Measurements from ENCODE around the gene BATF. TPM values are rescaled to one million over a fixed set of nuclear protein-coding genes. Genes with fewer than 3 reads are reported as not detected.

BATF gene
- total and polyA plus RNA-seq, 2 of the 8 experiments (the other 6 are each of a cell fraction or from before 2014, with no cell fraction given), result not detected

GRCh38 chr14:75539561-75540478 is 17.6 kb downstream of the BATF start:
- no peak overlapping the region; the same call in 1 of the 2 replicates for H3K27ac ChIP-seq (ENCODE audit: low read depth, low read length)
- no peak overlapping the region for H2BK20ac ChIP-seq (ENCODE audit: low read length)
- no peak overlapping the region for H3K18ac ChIP-seq (ENCODE audit: extremely low read depth, low read length)
- H3K4ac ChIP-seq (replicated peaks; ENCODE audit: insufficient read length, low read depth, low read length), result no peak overlapping the region
- no peak overlapping the region for H4K5ac ChIP-seq (ENCODE audit: insufficient read length, low read depth, low read length)
- H3K56ac ChIP-seq (replicated peaks; ENCODE audit: insufficient read length, low read depth, low read length), result no peak overlapping the region
- ChIA-PET POLR2A (ENCODE audit: partially characterized antibody) (interaction anchor here (0.6 to 1.2 kb wide), 2 partner anchors 11 to 66 kb away, joined by 3 read pairs; no protein-coding TSS in a partner anchor), CTCF (ENCODE audit: partially characterized antibody) (interaction anchor here (0.5 to 1.5 kb wide), 6 partner anchors 8 to 582 kb away, joined by 3 to 8 read pairs (median 4); no protein-coding TSS in a partner anchor)
- H2BK120ac ChIP-seq (replicated peaks; ENCODE audit: low read depth, low read length), result no peak overlapping the region
- no peak overlapping the region for H3K4me3 ChIP-seq (ENCODE audit: extremely low read depth in 1 of 4, insufficient read depth in 2 of 4, low read depth in 3 of 4, low read length in 4 of 4)
- H3K23me2 ChIP-seq (ENCODE audit: low read depth, low read length), result no peaks in the 10 kb centered on the region
- no peak overlapping the region for H2BK12ac ChIP-seq (ENCODE audit: low read depth, low read length)
- FAIRE-seq (no peak), DNase-seq (ENCODE audit: low read depth in 1 of 2, low spot score in 2 of 2) (no peak)
- no peak overlapping the region for H4K8ac ChIP-seq (ENCODE audit: extremely low read depth, insufficient read depth, low read length)
- WGBS, 2 experiments (ENCODE audit: extremely low coverage in 1 of 2, insufficient coverage in 1 of 2, insufficient read length in 1 of 2, insufficient replicate concordance in 2 of 2, low coverage in 1 of 2, low lambda C conversion rate in 2 of 2, missing lambda C conversion rate in 1 of 2), result 73% methylated on average over 17 of the region's 17 CpGs; no CpG with 5 or more reads in 1 of the 2 experiments
- TF ChIP-seq EP300 (IDR thresholded peaks at IDR 0.05; ENCODE audit: borderline replicate concordance in 1 of 2, low read depth in 2 of 2, low read length in 2 of 2) (peak in 1 of 2 experiments; percentile 8; a peak in 1 of 3 replicates), POLR2AphosphoS5 (IDR thresholded peaks at IDR 0.05; ENCODE audit: low read depth, low read length) (no peak), TBP (IDR thresholded peaks at IDR 0.05; ENCODE audit: low read depth, low read length) (no peak)
- TF ChIP-seq, protein P1, sequence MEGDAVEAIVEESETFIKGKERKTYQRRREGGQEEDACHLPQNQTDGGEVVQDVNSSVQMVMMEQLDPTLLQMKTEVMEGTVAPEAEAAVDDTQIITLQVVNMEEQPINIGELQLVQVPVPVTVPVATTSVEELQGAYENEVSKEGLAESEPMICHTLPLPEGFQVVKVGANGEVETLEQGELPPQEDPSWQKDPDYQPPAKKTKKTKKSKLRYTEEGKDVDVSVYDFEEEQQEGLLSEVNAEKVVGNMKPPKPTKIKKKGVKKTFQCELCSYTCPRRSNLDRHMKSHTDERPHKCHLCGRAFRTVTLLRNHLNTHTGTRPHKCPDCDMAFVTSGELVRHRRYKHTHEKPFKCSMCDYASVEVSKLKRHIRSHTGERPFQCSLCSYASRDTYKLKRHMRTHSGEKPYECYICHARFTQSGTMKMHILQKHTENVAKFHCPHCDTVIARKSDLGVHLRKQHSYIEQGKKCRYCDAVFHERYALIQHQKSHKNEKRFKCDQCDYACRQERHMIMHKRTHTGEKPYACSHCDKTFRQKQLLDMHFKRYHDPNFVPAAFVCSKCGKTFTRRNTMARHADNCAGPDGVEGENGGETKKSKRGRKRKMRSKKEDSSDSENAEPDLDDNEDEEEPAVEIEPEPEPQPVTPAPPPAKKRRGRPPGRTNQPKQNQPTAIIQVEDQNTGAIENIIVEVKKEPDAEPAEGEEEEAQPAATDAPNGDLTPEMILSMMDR (IDR thresholded peaks at IDR 0.05; ENCODE audit: control extremely low read depth in 1 of 3, insufficient read depth in 1 of 3, low read depth in 1 of 3, low read length in 3 of 3), result no peak
- no peaks in the 10 kb centered on the region for H4K20me1 ChIP-seq (replicated peaks in 1 of 2; ENCODE audit: control insufficient read depth in 1 of 2, insufficient read depth in 2 of 2, low read length in 2 of 2)
- H3K27me3 ChIP-seq (replicated peaks in 1 of 4; ENCODE audit: control insufficient read depth in 3 of 4, extremely low read depth in 1 of 4, insufficient read depth in 3 of 4, low read length in 3 of 4), result no peaks in the 10 kb centered on the region
- no peaks in the 10 kb centered on the region for H3K79me2 ChIP-seq (ENCODE audit: control insufficient read depth in 1 of 2, insufficient read depth in 2 of 2, low read length in 2 of 2)
- no peak overlapping the region for H3K14ac ChIP-seq (ENCODE audit: insufficient read length)
- no peak overlapping the region for H2BK5ac ChIP-seq (ENCODE audit: low read depth, low read length)
- H3K9me3 ChIP-seq (ENCODE audit: insufficient read depth in 2 of 2, low read depth in 1 of 2, low read length in 1 of 2), result no peaks in the 10 kb centered on the region
- no peaks in the 10 kb centered on the region for H3K36me3 ChIP-seq (ENCODE audit: control insufficient read depth in 2 of 4, insufficient read depth in 4 of 4, low read length in 3 of 4)
- H2AFZ ChIP-seq (ENCODE audit: low read length), result 0 out of 2 replicates have a peak overlapping the region, but pooled peaks have one; percentile 29
- H3K23ac ChIP-seq (ENCODE audit: insufficient read length), result no peak overlapping the region
- no peak overlapping the region for H4K91ac ChIP-seq (replicated peaks; ENCODE audit: insufficient read length, low read length)
- no peak overlapping the region for H2BK15ac ChIP-seq (ENCODE audit: low read length)
- H3K9ac ChIP-seq (replicated peaks in 1 of 4; ENCODE audit: extremely low read depth in 1 of 4, low read depth in 3 of 4, low read length in 3 of 4), result no peak overlapping the region
- peaks cover 0 to 6% (median 4%) of the 10 kb centered on the region in 4 experiments; a peak in 4 of 7 replicates for H3K4me1 ChIP-seq (replicated peaks in 1 of 4; ENCODE audit: control insufficient read depth in 3 of 4, insufficient read depth in 4 of 4, low read length in 3 of 4)
- H2AK5ac ChIP-seq (ENCODE audit: low read depth, low read length), result no peak overlapping the region
- no peak overlapping the region for H3K4me2 ChIP-seq (ENCODE audit: insufficient read depth in 1 of 2, low read depth in 2 of 2, low read length in 2 of 2)
- H3K79me1 ChIP-seq (ENCODE audit: low read depth, low read length), result no peaks in the 10 kb centered on the region

Data from H1 (cell line).